OCI-LY1 (cell line): ENCODE results near the gene PRPF18.

ENCODE experiments used
- H2AFZ ChIP-seq: fragments of 200-600 bp; sonication (generic), shearing (Covaris generic); 2 replicates; pipeline ENCODE4 v1.6.0; 2014; ENCODE audit warnings: antibody characterized with exemption, mild to moderate bottlenecking, low read length
- H3F3A ChIP-seq: fragments of 200-600 bp; sonication (generic), shearing (Covaris generic); 2 replicates; pipeline ENCODE4 v1.6.0; 2014; ENCODE audit warnings: mild to moderate bottlenecking, antibody characterized with exemption, low read length, moderate library complexity; ENCODE audit not compliant: insufficient read depth
- H3K27ac ChIP-seq: fragments of 200-600 bp; sonication (generic); 2 replicates; pipeline ENCODE4 v1.5.1; 2014; ENCODE audit warnings: low read length, mixed run types, mild to moderate bottlenecking, low read depth; ENCODE audit not compliant: poor library complexity, severe bottlenecking
- H3K27me3 ChIP-seq: fragments of 200-600 bp; sonication (generic); 2 replicates; pipeline ENCODE4 v1.6.0; 2014; ENCODE audit warnings: antibody characterized with exemption, mild to moderate bottlenecking, low read length, moderate library complexity; ENCODE audit not compliant: insufficient read depth
- H3K36me3 ChIP-seq: fragments of 200-600 bp; sonication (generic); 2 replicates; pipeline ENCODE4 v1.6.1; 2014; ENCODE audit warnings: mild to moderate bottlenecking, antibody characterized with exemption, low read length, moderate library complexity, mixed read lengths; ENCODE audit not compliant: insufficient read depth
- H3K4me1 ChIP-seq: fragments of 200-600 bp; sonication (generic); 2 replicates; pipeline ENCODE4 v1.5.1; 2014; ENCODE audit warnings: mild to moderate bottlenecking, low read length, moderate library complexity; ENCODE audit not compliant: insufficient read depth, severe bottlenecking
- H3K4me2 ChIP-seq: fragments of 200-600 bp; sonication (generic), shearing (Covaris generic); 2 replicates; pipeline ENCODE4 v1.6.1; 2014; ENCODE audit warnings: low read length
- H3K4me3 ChIP-seq: fragments of 200-600 bp; sonication (generic); 2 replicates; pipeline ENCODE4 v1.5.1; 2014; ENCODE audit warnings: low read length, low read depth, mild to moderate bottlenecking, mixed read lengths; ENCODE audit not compliant: poor library complexity, severe bottlenecking
- H3K79me2 ChIP-seq: fragments of 200-600 bp; shearing (Covaris generic); 2 replicates; pipeline ENCODE4 v1.6.1; 2016; ENCODE audit warnings: mixed run types, low read length, mixed read lengths; ENCODE audit not compliant: insufficient read depth
- H3K9ac ChIP-seq: fragments of 200-600 bp; sonication (generic), shearing (Covaris generic); 2 replicates; pipeline ENCODE4 v1.6.1; 2014; ENCODE audit warnings: mild to moderate bottlenecking, low read length, mixed read lengths
- H3K9me2 ChIP-seq: fragments of 200-600 bp; sonication (generic), shearing (Covaris generic); 2 replicates; pipeline ENCODE4 v1.6.1; 2014; ENCODE audit warnings: low read depth, mild to moderate bottlenecking, low read length, mixed read lengths
- H3K9me3 ChIP-seq: fragments of 200-600 bp; shearing (Covaris generic); 2 replicates; pipeline ENCODE4 v1.6.1; 2014; ENCODE audit warnings: low read length, mixed read lengths
- H4K20me1 ChIP-seq: fragments of 200-600 bp; sonication (generic), shearing (Covaris generic); 2 replicates; pipeline ENCODE4 v1.6.0; 2016; ENCODE audit warnings: mild to moderate bottlenecking, low read length; ENCODE audit not compliant: insufficient read depth
- EZH2 ChIP-seq: fragments of 200-600 bp; sonication (generic), shearing (Covaris generic); IDR thresholded peaks from 2 replicates; pipeline ENCODE4 v1.8.0; 2017; ENCODE audit warnings: borderline replicate concordance, mixed run types, mild to moderate bottlenecking, antibody characterized with exemption, low read length, moderate library complexity, mixed read lengths
- TF ChIP-seq, protein P1 (sequence below): fragments of 200-600 bp; sonication (generic), shearing (Covaris generic); IDR thresholded peaks from 2 replicates; pipeline ENCODE4 v1.5.1; 2017; ENCODE audit warnings: mild to moderate bottlenecking, antibody characterized with exemption, low read length, moderate library complexity, mixed read lengths

Gene PRPF18

GRCh38 chr10:13563481-13564445 lies 23.0 kb upstream of the PRPF18 start:
- Histone ChIP-seq H3K36me3 (no peaks in the 10 kb centered on the region), H3K4me3 (no peak overlapping the region), H3K79me2 (no peaks in the 10 kb centered on the region), H3K9me2 (no peaks in the 10 kb centered on the region), H3K9me3 (no peaks in the 10 kb centered on the region), H3K27ac (no peak overlapping the region), H3K4me2 (no peak overlapping the region), H3K9ac (no peak overlapping the region), H2AFZ (no peak overlapping the region), H3K27me3 (no peaks in the 10 kb centered on the region), H3K4me1 (no peaks in the 10 kb centered on the region), H4K20me1 (no peaks in the 10 kb centered on the region), H3F3A (no peaks in the 10 kb centered on the region)
- no peak for TF ChIP-seq EZH2
- TF ChIP-seq, protein P1, sequence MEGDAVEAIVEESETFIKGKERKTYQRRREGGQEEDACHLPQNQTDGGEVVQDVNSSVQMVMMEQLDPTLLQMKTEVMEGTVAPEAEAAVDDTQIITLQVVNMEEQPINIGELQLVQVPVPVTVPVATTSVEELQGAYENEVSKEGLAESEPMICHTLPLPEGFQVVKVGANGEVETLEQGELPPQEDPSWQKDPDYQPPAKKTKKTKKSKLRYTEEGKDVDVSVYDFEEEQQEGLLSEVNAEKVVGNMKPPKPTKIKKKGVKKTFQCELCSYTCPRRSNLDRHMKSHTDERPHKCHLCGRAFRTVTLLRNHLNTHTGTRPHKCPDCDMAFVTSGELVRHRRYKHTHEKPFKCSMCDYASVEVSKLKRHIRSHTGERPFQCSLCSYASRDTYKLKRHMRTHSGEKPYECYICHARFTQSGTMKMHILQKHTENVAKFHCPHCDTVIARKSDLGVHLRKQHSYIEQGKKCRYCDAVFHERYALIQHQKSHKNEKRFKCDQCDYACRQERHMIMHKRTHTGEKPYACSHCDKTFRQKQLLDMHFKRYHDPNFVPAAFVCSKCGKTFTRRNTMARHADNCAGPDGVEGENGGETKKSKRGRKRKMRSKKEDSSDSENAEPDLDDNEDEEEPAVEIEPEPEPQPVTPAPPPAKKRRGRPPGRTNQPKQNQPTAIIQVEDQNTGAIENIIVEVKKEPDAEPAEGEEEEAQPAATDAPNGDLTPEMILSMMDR: no peak

DNA sequence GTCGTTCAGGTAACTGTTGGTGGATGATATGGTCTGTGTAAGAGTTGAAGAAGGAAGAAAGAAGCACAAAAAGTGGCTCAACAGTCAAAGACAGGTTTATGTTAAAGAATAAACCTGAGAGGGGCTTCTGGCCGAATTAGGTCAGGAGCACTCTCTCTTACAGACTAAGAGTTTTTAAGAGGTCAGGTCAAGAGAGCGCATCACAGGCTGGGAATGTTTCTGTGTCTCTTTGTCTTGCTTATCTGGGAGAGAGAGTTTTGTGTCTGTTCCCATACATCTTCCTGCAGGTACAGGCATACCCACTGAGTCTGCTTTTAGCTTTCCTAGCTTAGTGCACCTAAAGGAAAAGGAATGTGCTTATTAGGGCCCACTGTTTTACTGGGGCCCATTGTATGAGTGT lies 22.2 kb upstream of the PRPF18 start:
- Histone ChIP-seq H4K20me1 (no peaks in the 10 kb centered on the region), H3K4me3 (no peak overlapping the region), H3K9me3 (no peaks in the 10 kb centered on the region)

GRCh38 chr10:13567030-13567429 lies 19.7 kb upstream of the PRPF18 start:
- H3K36me3 ChIP-seq: no peaks in the 10 kb centered on the region
- no peaks in the 10 kb centered on the region for H3F3A ChIP-seq
- no peaks in the 10 kb centered on the region for H4K20me1 ChIP-seq
- no peak overlapping the region for H3K4me2 ChIP-seq
- no peaks in the 10 kb centered on the region for H3K9me3 ChIP-seq
- H3K79me2 ChIP-seq: no peaks in the 10 kb centered on the region
- no peak overlapping the region for H2AFZ ChIP-seq
- H3K9ac ChIP-seq: no peak overlapping the region
- no peak overlapping the region for H3K4me3 ChIP-seq
- H3K4me1 ChIP-seq: no peaks in the 10 kb centered on the region
- TF ChIP-seq, protein P1: no peak
- no peak for TF ChIP-seq EZH2
- no peaks in the 10 kb centered on the region for H3K9me2 ChIP-seq
- H3K27ac ChIP-seq: no peak overlapping the region
- H3K27me3 ChIP-seq: no peaks in the 10 kb centered on the region

More for the DNA sequence above, 22.2 kb upstream of the PRPF18 start:
- H3K9me2 ChIP-seq: no peaks in the 10 kb centered on the region
- H3K27ac ChIP-seq: no peak overlapping the region
- no peaks in the 10 kb centered on the region for H3K79me2 ChIP-seq
- no peak overlapping the region for H3K4me2 ChIP-seq
- no peaks in the 10 kb centered on the region for H3K4me1 ChIP-seq
- H3K27me3 ChIP-seq: no peaks in the 10 kb centered on the region
- H3K9ac ChIP-seq: no peak overlapping the region
- H2AFZ ChIP-seq: no peak overlapping the region
- no peaks in the 10 kb centered on the region for H3F3A ChIP-seq
- H3K36me3 ChIP-seq: no peaks in the 10 kb centered on the region
- TF ChIP-seq, protein P1: no peak
- TF ChIP-seq EZH2: no peak
